H1 (cell line): ENCODE results near the gene F11.

ENCODE experiments used
- BRCA1 ChIP-seq: IDR thresholded peaks from 2 replicates; pipeline ENCODE4 v1.6.1; 2012; ENCODE audit warnings: low read depth, low read length, improper control_type of control experiment
- CTCF ChIP-seq, 3 experiments: IDR thresholded peaks; 1 replicate in 2 of 3; 2 replicates in 1 of 3; pipeline versions ENCODE4 v1.5.1 to v1.6.1; 2011; ENCODE audit warnings: low read length in 3 of 3, mild to moderate bottlenecking in 3 of 3, inconsistent platforms in 2 of 3, low read depth in 1 of 3, moderate library complexity in 1 of 3; ENCODE audit not compliant: insufficient read depth in 1 of 3; ENCODE audit errors: control extremely low read depth in 1 of 3
- EZH2 ChIP-seq: fragments of 200-600 bp; sonication (generic); IDR thresholded peaks from 2 replicates; pipeline ENCODE4 v1.7.1; 2012; ENCODE audit warnings: low read depth, mild to moderate bottlenecking, moderate library complexity, low read length, inconsistent platforms; ENCODE audit not compliant: severe bottlenecking
- MAX ChIP-seq: IDR thresholded peaks from 2 replicates; pipeline ENCODE4 v1.6.1; 2012; ENCODE audit warnings: inconsistent platforms
- RFX5 ChIP-seq: IDR thresholded peaks from 2 replicates; pipeline ENCODE4 v1.6.1; 2011; ENCODE audit warnings: low read depth, low read length, improper control_type of control experiment, borderline replicate concordance
- SIX5 ChIP-seq: IDR thresholded peaks from 2 replicates; pipeline ENCODE4 v1.6.1; 2011; ENCODE audit warnings: mild to moderate bottlenecking, low read depth, low read length

GRCh38 chr4:186283311-186283710 is 17.3 kb downstream of the F11 start:
- TF ChIP-seq RFX5 (no peak), SIX5 (no peak), BRCA1 (no peak), EZH2 (no peak), MAX (no peak), CTCF (IDR thresholded peaks at IDR 0.05; ENCODE audit: control extremely low read depth in 1 of 3, insufficient read depth in 1 of 3, low read depth in 1 of 3, low read length in 3 of 3) (no peak)
